GM23248 (cell line): Measurements from ENCODE around the gene SH3D19.
"Not testable (repeated sequence)": the region's sequence is repeated elsewhere in the genome, so short reads cannot be mapped to it uniquely, and the experiment has no call there.

Experiments used
- EZH2 ChIP-seq: fragments of 200-600 bp; sonication (generic); IDR thresholded peaks from 2 replicates; pipeline ENCODE4 v1.6.1; 2018; ENCODE audit warnings: antibody characterized with exemption, mild to moderate bottlenecking; ENCODE audit not compliant: insufficient read depth, poor library complexity, severe bottlenecking
- EZH2phosphoT487 ChIP-seq: fragments of 200-600 bp; sonication (generic); IDR thresholded peaks from 2 replicates; pipeline ENCODE4 v1.6.1; 2018; ENCODE audit warnings: antibody characterized with exemption, moderate library complexity, mild to moderate bottlenecking, low read depth; ENCODE audit not compliant: insufficient read depth

DNA sequence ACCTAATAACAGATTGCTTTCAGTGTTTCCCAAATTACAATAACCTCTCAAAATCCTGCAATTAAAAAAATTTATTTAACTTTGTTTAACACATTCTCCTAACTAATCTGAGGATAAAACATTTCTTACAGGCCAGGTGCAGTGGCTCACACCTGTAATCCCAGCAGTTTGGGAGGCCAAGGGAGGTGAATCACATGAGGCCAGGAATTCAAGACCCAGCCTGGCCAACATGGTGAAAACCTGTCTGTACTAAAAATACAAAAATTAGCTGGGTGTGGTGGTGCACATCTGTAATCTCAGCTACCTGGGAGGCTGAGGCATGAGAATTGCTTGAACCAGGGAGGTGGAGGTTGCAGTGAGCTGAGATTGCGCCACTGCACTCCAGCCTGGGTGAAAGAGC, 90.0 kb downstream of the SH3D19 start:
- not testable (repeated sequence) for TF ChIP-seq EZH2, EZH2phosphoT487
